T47D (cell line): ENCODE measurements around the gene FXYD3.

Experiments
- DNase-seq, 2 experiments: peaks; one replicate each; pipeline versions ENCODE4 v3.0.0 to v3.0.0-alpha.2; 2011 to 2012; ENCODE audit warnings: low read depth in 1 of 2, low spot score in 1 of 2
- JUND ChIP-seq: IDR thresholded peaks from 2 replicates; pipeline ENCODE4 v1.6.1; 2012; ENCODE audit warnings: low read depth
- in situ Hi-C: cut with HindIII; loops from 2 replicates; pipeline ENCODE4 v1.10.0; 2016; ENCODE audit warnings: low sequenced_read_pairs, low pct_unique_long_range_greater_than_20kb

Gene FXYD3, protein sequence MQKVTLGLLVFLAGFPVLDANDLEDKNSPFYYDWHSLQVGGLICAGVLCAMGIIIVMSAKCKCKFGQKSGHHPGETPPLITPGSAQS

DNA sequence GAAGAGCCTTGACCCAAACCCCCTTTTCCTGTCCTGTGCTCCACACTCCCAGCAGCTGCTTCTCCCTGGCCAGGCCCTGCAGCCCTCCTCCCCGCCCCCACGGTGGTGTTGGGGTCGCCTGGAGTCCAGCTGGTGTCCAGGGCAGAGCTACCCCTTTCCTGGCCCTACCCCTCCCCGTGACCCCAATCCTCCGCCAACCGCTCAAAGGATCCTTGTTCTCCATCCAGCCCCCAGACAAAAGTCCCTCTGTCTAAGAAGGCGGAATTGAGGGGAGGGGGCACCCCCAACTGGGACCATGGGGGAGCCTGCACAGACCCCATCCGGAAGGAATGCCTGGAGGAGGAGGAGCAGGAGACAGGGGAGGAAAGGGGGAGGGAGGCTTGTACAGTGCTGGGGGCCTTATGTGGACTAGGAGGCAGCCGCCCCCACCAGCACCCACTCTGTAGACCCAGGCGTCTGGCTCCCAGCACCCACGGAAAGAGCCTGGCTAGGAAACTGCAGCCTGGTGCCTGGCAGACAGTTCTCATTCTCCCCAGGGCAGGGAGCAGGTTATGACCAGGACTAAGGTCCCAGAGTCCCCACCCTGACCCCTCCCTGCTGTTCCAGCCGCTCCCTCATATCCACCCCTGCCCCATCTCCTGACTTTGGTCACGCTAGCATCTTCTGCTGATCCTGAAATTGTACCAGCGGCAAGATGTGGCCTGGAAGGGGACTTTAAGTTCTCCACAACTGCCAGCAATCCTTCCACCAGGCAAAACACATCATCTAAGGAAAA lies at the start of gene FXYD3:
Gene FXYD3 (plus strand): TSS at position 647 of the 775 bp plus-strand sequence. CDS start 3,554 bp downstream, outside the sequence.
- no peak for DNase-seq
- no peak for TF ChIP-seq JUND

DNA sequence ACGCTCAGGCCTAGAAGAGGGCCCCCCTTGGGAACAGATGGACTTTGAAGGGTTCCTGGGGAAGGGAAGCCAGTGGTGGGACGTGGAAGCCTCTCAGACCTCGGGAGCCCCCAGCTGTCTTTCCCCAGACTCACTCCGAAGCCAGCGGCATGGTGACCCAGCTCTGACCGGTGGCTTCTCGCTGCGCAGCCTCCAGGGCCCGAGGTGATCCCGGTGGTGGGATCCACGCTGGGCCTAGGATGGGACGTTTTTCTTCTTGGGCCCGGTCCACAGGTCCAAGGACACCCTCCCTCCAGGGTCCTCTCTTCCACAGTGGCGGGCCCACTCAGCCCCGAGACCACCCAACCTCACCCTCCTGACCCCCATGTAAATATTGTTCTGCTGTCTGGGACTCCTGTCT lies 49.5 kb upstream of the FXYD3 start:
- TF ChIP-seq JUND: no peak
- no peak for DNase-seq
- in situ Hi-C loops: no loop called here

More for the DNA sequence above, at the start of gene FXYD3:
- in situ Hi-C loops: no loop called here

DNA sequence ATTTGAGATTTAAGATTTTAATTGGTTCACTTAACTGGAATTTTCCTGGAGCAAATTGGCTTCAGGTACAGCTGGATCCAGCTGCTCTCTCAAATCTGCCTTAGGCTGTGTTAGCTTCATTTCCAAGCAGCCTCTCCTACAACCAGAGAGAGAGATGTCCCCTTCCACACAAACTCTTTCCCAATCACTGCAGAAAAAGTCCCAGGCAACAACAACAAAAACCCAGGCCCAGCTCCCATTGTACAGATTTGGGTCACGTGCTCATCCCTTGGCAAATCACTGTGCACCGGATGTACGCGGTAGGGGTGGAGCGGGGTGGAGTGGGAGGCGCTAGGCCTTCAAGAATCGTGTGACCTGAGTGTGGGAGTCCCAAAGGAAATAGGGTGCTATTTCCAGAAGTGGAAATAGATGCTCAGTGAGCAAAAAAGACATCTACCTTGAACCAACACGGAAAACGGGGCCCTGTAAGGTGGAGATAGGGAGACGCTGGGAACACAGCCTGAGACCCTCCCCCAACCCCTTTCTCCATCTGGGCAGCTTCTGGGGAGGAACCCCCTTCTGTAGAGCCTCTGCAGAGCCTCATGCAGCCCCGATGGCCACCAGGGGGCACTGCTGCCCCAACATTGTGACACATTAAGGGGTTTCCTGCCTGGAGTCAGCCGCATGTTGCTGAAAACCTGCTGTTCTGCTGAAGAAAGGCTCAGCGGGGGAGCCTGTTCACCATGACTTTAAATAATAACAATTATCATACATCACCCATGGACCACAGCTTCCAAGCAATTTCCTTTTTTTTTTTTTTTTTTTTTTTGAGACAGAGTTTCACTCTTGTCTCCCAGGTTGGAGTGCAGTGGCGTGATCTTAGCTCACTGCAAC lies 48.7 kb upstream of the FXYD3 start:
- in situ Hi-C loops: no loop called here
- TF ChIP-seq JUND: no peak
- DNase-seq: peak; percentile 39 to 83

DNA sequence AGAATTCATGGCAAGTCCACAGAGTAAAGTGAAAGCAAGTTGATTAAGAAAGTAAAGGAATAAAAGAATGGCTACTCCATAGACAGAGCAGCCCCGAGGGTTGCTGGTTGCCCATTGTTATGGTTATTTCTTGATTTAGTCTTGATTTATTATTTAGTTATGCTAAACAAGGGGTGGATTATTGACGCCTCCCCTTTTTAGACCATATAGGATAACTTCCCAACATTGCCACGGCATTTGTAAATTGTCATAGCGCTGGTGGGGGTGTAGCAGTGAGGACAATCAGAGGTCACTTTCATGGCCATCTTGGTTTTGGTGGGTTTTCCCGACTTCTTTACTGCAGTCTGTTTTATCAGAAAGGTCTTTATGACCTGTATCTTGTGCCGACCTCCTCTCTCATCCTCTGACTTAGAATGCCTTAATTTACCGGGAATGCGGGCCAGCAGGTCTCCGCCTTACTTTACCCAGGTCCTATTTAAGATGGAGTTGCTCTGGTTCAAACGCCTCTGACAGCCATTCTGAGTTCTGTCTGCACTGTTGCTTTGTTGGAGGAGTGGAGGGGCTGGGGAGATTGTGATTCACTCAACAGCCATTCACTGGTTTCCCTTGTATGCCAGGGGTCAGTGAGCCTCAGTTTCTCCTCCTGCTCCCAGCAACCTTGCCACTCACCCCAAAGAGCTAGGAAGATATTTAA lies 46.5 kb upstream of the FXYD3 start:
- in situ Hi-C loops: no loop called here
- no peak for DNase-seq
- TF ChIP-seq JUND: no peak

DNA sequence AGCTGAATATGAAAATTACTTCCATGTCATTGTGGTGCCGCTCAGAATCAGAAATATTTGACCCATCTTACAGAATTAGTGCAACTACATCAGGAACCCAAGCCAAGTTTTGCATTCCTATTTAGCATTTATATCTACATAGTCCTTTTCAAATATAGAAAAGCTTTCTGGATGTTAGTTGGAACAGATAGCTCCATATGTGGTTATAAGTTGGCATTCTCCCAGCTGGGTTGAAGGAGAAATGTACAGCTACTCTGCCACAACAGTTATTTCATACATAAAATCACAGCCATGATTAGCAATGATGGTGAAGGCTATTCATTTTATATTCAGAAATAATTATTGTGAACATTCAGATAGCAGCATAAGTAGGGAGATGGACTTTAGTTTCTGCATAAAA lies 45.9 kb upstream of the FXYD3 start:
- TF ChIP-seq JUND: no peak
- in situ Hi-C loops: no loop called here
- DNase-seq: no peak

DNA sequence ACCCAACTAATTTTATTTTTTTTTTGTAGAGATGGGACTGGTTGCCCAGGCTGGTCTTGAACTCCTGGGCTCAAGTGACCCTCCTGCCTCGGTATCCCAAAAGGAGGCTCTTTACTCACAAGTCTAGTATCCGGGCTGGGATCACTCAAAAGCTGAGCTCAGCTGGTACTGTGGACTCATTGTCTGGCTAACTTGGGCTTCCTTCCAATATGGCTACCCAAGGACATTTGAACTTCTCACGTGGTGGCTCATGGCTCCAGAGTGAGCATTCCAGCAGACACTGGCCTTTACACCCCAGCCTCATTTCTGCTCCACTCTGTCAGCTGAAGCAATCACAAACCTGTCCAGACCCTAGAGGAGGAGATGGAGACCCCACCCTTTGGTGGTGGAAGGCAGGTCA lies 45.2 kb upstream of the FXYD3 start:
- no peak for TF ChIP-seq JUND
- in situ Hi-C loops: no loop called here

DNA sequence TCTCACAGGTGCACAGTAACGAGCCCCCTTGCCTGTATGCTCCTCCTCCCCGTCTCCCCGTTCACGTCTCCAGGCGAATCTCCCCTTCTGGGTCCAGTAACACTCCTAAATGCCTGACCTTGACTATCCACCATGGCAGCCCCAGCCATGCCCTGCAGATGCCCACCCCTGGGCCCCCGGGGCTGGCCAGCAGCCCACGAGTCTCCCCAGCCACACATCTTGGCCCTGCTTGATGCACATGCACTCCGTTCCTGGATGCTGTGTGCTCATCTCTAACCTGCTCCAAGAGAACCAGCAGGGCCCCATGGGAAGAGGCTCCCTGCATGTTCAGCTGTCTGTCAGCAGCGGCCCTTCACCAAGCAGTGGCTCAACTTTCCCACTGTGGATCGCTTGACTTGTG lies 42.1 kb upstream of the FXYD3 start:
- DNase-seq: no peak
- TF ChIP-seq JUND: no peak
- in situ Hi-C loops: no loop called here

More for the DNA sequence above, 45.2 kb upstream of the FXYD3 start:
- no peak for DNase-seq

DNA sequence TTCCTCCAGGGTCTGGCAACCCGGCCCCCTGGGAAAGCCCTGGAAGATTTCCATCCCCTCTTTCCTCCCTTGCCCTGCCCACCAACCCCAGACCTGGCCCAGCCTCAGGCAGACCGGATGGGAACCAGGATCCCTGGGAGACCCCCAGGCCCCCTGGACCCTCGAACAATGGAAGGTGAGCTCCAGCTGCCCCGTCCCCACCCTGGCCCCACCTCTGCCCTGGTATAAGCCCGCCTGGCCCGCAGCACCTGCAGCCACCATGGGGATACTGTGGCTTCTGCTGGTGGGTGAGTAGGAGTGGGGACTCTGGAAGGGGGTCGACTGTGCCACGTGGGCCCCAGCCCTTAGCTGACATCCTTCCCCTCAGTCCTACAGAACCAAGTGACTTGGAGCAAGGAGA lies 41.7 kb upstream of the FXYD3 start:
- no peak for DNase-seq
- no peak for TF ChIP-seq JUND
- in situ Hi-C loops: no loop called here

DNA sequence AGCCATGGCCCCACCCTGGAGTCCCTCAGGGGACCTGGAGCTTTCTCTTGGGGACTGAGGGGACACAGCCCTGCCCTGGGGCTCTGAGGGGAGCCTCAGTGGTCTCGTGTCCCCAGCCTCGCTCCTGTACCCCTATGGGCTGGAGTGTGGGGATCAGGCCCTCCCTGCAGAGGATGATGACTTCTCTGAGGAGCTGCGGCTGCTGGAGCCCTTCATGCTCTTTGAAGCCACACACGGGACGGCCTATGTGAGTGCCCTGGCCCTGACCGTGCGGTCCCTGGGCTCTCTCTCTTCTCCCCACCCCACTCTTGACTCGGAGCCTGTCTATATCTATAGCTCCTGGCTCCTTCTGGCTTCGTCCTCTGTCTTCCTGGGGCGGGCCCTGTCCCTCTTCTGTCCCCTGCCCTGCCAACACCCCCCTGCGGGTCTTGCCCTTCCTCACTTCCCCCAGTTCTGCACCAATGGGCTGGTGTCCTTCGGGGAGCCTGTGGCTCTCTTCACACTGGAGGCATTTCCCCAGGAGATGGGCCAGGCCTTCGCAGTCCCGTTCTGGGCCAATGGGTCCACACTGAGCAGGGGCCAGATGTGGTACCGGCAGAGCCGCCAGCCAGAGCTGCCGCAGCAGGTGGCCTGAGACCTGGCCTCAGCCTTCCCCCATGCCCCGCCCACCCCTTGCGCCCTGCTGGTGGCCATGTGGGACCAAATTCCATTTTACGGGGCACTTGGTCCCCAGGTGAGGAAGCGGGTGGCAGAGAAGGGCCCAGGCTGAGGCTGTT lies 41.0 kb upstream of the FXYD3 start:
- TF ChIP-seq JUND: no peak
- in situ Hi-C loops: no loop called here

DNA sequence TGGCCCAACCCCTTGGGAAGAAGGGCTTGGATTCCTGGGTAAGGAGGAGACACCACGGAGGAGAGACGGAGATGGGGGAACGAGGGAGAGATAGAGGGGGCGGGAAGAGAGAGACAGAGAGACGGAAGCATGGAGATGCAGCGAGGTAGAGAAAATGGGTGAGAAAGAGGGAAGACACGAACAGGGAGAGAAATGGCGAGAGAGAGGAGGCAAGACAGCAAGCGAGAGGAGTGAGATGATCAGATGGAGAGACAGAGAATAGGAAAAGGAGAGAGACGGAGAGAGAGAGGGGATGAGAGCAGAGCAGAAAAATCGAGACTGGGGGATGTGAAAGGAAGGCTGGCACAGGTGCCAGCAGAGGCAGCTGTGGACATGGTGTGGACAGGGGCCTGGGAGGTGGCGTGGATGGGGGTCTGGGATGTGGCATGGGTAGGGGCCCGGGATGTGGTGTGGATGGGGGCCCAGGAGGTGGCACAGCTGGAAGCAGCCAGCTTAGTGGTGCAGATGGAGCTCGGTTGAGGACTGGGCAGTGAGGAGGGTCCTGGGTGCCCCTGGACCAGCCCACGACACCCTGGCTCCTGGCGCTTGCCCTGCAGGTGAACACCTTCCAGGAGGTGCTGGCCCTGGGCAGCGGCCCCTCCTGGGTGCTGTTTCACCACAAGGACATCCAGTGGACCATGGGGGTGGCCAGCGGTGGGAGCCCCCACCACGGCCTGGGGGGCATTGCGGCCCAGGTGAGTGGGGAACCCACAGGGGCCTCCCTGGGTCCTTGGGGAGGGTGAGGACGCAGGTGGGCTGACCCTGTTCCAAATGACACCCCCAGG lies 40.2 kb upstream of the FXYD3 start:
- DNase-seq: no peak
- in situ Hi-C loops: no loop called here
- TF ChIP-seq JUND: no peak

More for the DNA sequence above, 41.0 kb upstream of the FXYD3 start:
- no peak for DNase-seq

DNA sequence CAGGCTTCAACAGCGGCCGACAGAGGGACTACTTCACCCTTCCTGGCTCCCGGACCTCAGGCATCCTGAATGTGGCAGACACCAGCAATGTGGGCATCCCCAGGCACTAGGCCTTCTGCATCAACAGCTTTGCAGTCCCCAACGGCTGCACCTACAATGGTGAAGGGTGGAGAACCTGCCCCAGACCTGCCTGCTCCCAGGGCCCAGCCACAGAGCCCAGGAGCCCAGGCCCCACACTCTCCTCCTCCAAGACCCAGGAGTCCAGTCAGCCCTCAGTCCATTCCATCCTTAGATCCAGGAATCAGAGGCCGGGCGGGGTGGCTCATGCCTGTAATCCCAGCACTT lies 39.6 kb upstream of the FXYD3 start:
- TF ChIP-seq JUND: no peak
- no peak for DNase-seq
- in situ Hi-C loops: no loop called here
